H1 (cell line): ENCODE data around the gene MRPS14. TPM values are rescaled to one million over a fixed set of nuclear protein-coding genes. Genes with fewer than 3 reads are reported as not detected.

Source experiments
- CTCF ChIA-PET: fragments of 300-600 bp; sonication (Branson Sonifier 250); formaldehyde crosslinking; loops from one replicate; lab custom pipeline; 2021; ENCODE audit not compliant: partially characterized antibody; lab: Charles Lee
- POLR2A ChIA-PET: fragments of 300-600 bp; sonication (Branson Sonifier 250); formaldehyde crosslinking; loops from one replicate; lab custom pipeline; 2021; ENCODE audit warnings: inconsistent platforms; ENCODE audit not compliant: partially characterized antibody; lab: Charles Lee
- DNase-seq, 2 experiments: peaks; one replicate each; pipeline versions ENCODE4 v3.0.0 to v3.0.0-alpha.2; 2010 to 2022; ENCODE audit warnings: low spot score in 2 of 2, low read depth in 1 of 2, mixed read lengths in 1 of 2
- FAIRE-seq: peaks from 2 replicates; lab custom pipeline; 2011; peaks lifted over from hg19 to GRCh38; lab: Jason Lieb, UNC
- H2AFZ ChIP-seq: 2 replicates; pipeline ENCODE4 v1.8.1; 2012; ENCODE audit warnings: low read length, inconsistent platforms
- H2AK5ac ChIP-seq: 2 replicates; pipeline ENCODE4 v1.6.1; 2013; ENCODE audit warnings: low read depth, low read length
- H2BK120ac ChIP-seq: replicated peaks from 2 replicates; pipeline ENCODE3; 2013; ENCODE audit warnings: low read depth, low read length, inconsistent platforms
- H2BK12ac ChIP-seq: 2 replicates; pipeline ENCODE4 v1.6.1; 2013; ENCODE audit warnings: low read depth, low read length
- H2BK15ac ChIP-seq: 2 replicates; pipeline ENCODE4 v1.6.1; 2013; ENCODE audit warnings: low read length
- H2BK20ac ChIP-seq: 2 replicates; pipeline ENCODE4 v1.6.1; 2013; ENCODE audit warnings: low read length
- H2BK5ac ChIP-seq: 2 replicates; pipeline ENCODE4 v1.6.1; 2013; ENCODE audit warnings: low read depth, low read length
- H3K14ac ChIP-seq: 2 replicates; pipeline ENCODE4 v1.6.1; 2013; ENCODE audit warnings: inconsistent platforms; ENCODE audit not compliant: insufficient read length
- H3K18ac ChIP-seq: 2 replicates; pipeline ENCODE4 v1.6.1; 2013; ENCODE audit warnings: low read length; ENCODE audit errors: extremely low read depth
- H3K23ac ChIP-seq: 2 replicates; pipeline ENCODE4 v1.6.1; 2013; ENCODE audit warnings: inconsistent platforms; ENCODE audit not compliant: insufficient read length
- H3K23me2 ChIP-seq: 2 replicates; pipeline ENCODE4 v1.6.1; 2013; ENCODE audit warnings: low read depth, low read length
- H3K27ac ChIP-seq: 2 replicates; pipeline ENCODE4 v1.6.1; 2011; ENCODE audit warnings: low read depth, low read length, inconsistent platforms
- H3K27me3 ChIP-seq, 4 experiments: replicated peaks in 1 of 4; 1 replicate in 1 of 4; 2 replicates in 3 of 4; pipeline versions ENCODE4 v1.6.1 to v1.8.1; 2011 to 2013; ENCODE audit warnings: low read length in 3 of 4, mild to moderate bottlenecking in 3 of 4, inconsistent platforms in 2 of 4, mixed read lengths in 2 of 4, moderate library complexity in 1 of 4; ENCODE audit not compliant: control insufficient read depth in 3 of 4, insufficient read depth in 3 of 4; ENCODE audit errors: extremely low read depth in 1 of 4
- H3K36me3 ChIP-seq, 4 experiments: 2 replicates each; pipeline versions ENCODE4 v1.6.1 to v1.8.1; 2011 to 2013; ENCODE audit warnings: mild to moderate bottlenecking in 4 of 4, low read length in 3 of 4, moderate library complexity in 2 of 4, control low read depth in 1 of 4, inconsistent platforms in 1 of 4; ENCODE audit not compliant: insufficient read depth in 4 of 4, control insufficient read depth in 2 of 4
- H3K4ac ChIP-seq: replicated peaks from 2 replicates; pipeline ENCODE3; 2013; ENCODE audit warnings: low read length, low read depth, mixed read lengths, inconsistent platforms; ENCODE audit not compliant: insufficient read length
- H3K4me1 ChIP-seq, 4 experiments: replicated peaks in 1 of 4; 1 replicate in 1 of 4; 2 replicates in 3 of 4; pipeline versions ENCODE4 v1.6.1 to v1.8.1; 2011 to 2013; ENCODE audit warnings: low read length in 3 of 4, inconsistent platforms in 2 of 4, mixed read lengths in 1 of 4; ENCODE audit not compliant: insufficient read depth in 4 of 4, control insufficient read depth in 3 of 4
- H3K4me2 ChIP-seq, 2 experiments: 2 replicates each; pipeline versions ENCODE4 v1.6.1 to v1.8.1; 2011 to 2013; ENCODE audit warnings: low read depth in 2 of 2, low read length in 2 of 2, control low read depth in 1 of 2, inconsistent platforms in 1 of 2, mild to moderate bottlenecking in 1 of 2; ENCODE audit not compliant: insufficient read depth in 1 of 2
- H3K4me3 ChIP-seq, 4 experiments: fragments of 200-600, 300-600 bp in 1 of 4; sonication (generic), shearing (Covaris generic), sonication (Bioruptor Twin) in 1 of 4; 2 replicates each; pipeline versions ENCODE4 v1.5.1 to v1.8.1; 2011 to 2016; ENCODE audit warnings: low read length in 4 of 4, low read depth in 3 of 4, control low read depth in 2 of 4, inconsistent platforms in 2 of 4, mild to moderate bottlenecking in 2 of 4, mixed read lengths in 1 of 4, moderate library complexity in 1 of 4; ENCODE audit not compliant: insufficient read depth in 2 of 4; ENCODE audit errors: extremely low read depth in 1 of 4
- H3K56ac ChIP-seq: replicated peaks from 2 replicates; pipeline ENCODE3; 2013; ENCODE audit warnings: low read depth, mild to moderate bottlenecking, mixed read lengths, low read length, inconsistent platforms; ENCODE audit not compliant: insufficient read length
- H3K79me1 ChIP-seq: 2 replicates; pipeline ENCODE4 v1.6.1; 2013; ENCODE audit warnings: low read depth, low read length, control low read depth
- H3K79me2 ChIP-seq, 2 experiments: 2 replicates each; pipeline versions ENCODE4 v1.6.1 to v1.8.1; 2012 to 2013; ENCODE audit warnings: low read length in 2 of 2, mild to moderate bottlenecking in 2 of 2, inconsistent platforms in 1 of 2; ENCODE audit not compliant: insufficient read depth in 2 of 2, control insufficient read depth in 1 of 2
- H3K9ac ChIP-seq, 4 experiments: replicated peaks in 1 of 4; 1 replicate in 1 of 4; 2 replicates in 3 of 4; pipeline versions ENCODE4 v1.6.1 to v1.8.1; 2011 to 2013; ENCODE audit warnings: low read depth in 3 of 4, low read length in 3 of 4, control low read depth in 2 of 4, mild to moderate bottlenecking in 2 of 4, moderate library complexity in 2 of 4, inconsistent platforms in 1 of 4; ENCODE audit errors: extremely low read depth in 1 of 4
- H3K9me3 ChIP-seq, 2 experiments: 2 replicates each; pipeline versions ENCODE4 v1.6.1 to v1.8.1; 2012 to 2013; ENCODE audit warnings: mild to moderate bottlenecking in 2 of 2, moderate library complexity in 2 of 2, control low read depth in 1 of 2, inconsistent platforms in 1 of 2, low read depth in 1 of 2, low read length in 1 of 2, mixed read lengths in 1 of 2; ENCODE audit not compliant: insufficient read depth in 2 of 2
- H4K20me1 ChIP-seq, 2 experiments: replicated peaks in 1 of 2; 2 replicates each; pipeline versions ENCODE3 to v1.8.1; 2011 to 2013; ENCODE audit warnings: inconsistent platforms in 2 of 2, low read length in 2 of 2, mild to moderate bottlenecking in 1 of 2; ENCODE audit not compliant: insufficient read depth in 2 of 2, control insufficient read depth in 1 of 2
- H4K5ac ChIP-seq: 2 replicates; pipeline ENCODE4 v1.6.1; 2013; ENCODE audit warnings: low read length, low read depth, mixed read lengths, inconsistent platforms; ENCODE audit not compliant: insufficient read length
- H4K8ac ChIP-seq: 2 replicates; pipeline ENCODE4 v1.8.0; 2013; ENCODE audit warnings: mild to moderate bottlenecking, moderate library complexity, low read length, inconsistent platforms; ENCODE audit not compliant: insufficient read depth; ENCODE audit errors: extremely low read depth
- H4K91ac ChIP-seq: replicated peaks from 2 replicates; pipeline ENCODE3; 2013; ENCODE audit warnings: low read length, mixed read lengths, inconsistent platforms; ENCODE audit not compliant: insufficient read length
- BRCA1 ChIP-seq: IDR thresholded peaks from 2 replicates; pipeline ENCODE4 v1.6.1; 2012; ENCODE audit warnings: low read depth, low read length, improper control_type of control experiment
- CTBP2 ChIP-seq: IDR thresholded peaks from 2 replicates; pipeline ENCODE4 v1.7.0; 2011; ENCODE audit warnings: borderline replicate concordance, mild to moderate bottlenecking, moderate library complexity, mixed read lengths, low read length; ENCODE audit not compliant: insufficient read depth, insufficient read length
- HDAC2 ChIP-seq, 2 experiments: fragments of 300-600 bp in 1 of 2; sonication (generic) in 1 of 2; IDR thresholded peaks; 2 replicates each; pipeline ENCODE4 v1.6.1; 2011 to 2012; ENCODE audit warnings: low read depth in 2 of 2, low read length in 2 of 2, mild to moderate bottlenecking in 2 of 2, moderate library complexity in 2 of 2, borderline replicate concordance in 1 of 2, inconsistent platforms in 1 of 2
- RNF2 ChIP-seq: fragments of 200-900, 300-1000 bp; sonication (generic); IDR thresholded peaks from 2 replicates; pipeline ENCODE4 v1.7.1; 2016; ENCODE audit warnings: borderline replicate concordance, low read depth, mild to moderate bottlenecking, antibody characterized with exemption, low read length; ENCODE audit not compliant: poor library complexity, severe bottlenecking; ENCODE audit errors: missing control alignments
- SAP30 ChIP-seq: fragments of 300-600 bp; sonication (generic); IDR thresholded peaks from 2 replicates; pipeline ENCODE4 v1.7.1; 2012; ENCODE audit warnings: low read length, moderate library complexity, mild to moderate bottlenecking, inconsistent platforms; ENCODE audit not compliant: insufficient read depth, insufficient replicate concordance
- SIX5 ChIP-seq: IDR thresholded peaks from 2 replicates; pipeline ENCODE4 v1.6.1; 2011; ENCODE audit warnings: mild to moderate bottlenecking, low read depth, low read length
- TBP ChIP-seq: IDR thresholded peaks from 2 replicates; pipeline ENCODE4 v1.6.1; 2011; ENCODE audit warnings: low read depth, low read length, improper control_type of control experiment
- WGBS, 2 experiments: shearing (Covaris generic) in 1 of 2; methylation state at CpG; one replicate each; pipeline versions ENCODE4 v1.1.6 to v1.1.7; 2013 to 2015; ENCODE audit warnings: low lambda C conversion rate in 2 of 2, mixed read lengths in 2 of 2, inconsistent platforms in 1 of 2, low coverage in 1 of 2, missing lambda C conversion rate in 1 of 2; ENCODE audit not compliant: insufficient replicate concordance in 2 of 2, insufficient coverage in 1 of 2, insufficient read length in 1 of 2; ENCODE audit errors: extremely low coverage in 1 of 2, missing lambda C conversion rate in 1 of 2; 5-methylcytosine and 5-hydroxymethylcytosine counted together
- polyA plus RNA-seq, 7 experiments: library from polyadenylated mRNA; depleted of rRNA in 3 of 7; stranded (reverse) in 5 of 7; unstranded in 2 of 7; fragments of >200 nt in 5 of 7; fragments of 200-250 nt in 2 of 7; gene quantifications; 1 replicate in 5 of 7; 2 replicates in 1 of 7; 4 replicates in 1 of 7; pipeline versions ENCODE4 v1.2.1 to v1.2.3, GENCODE V29; 2011 to 2013; ENCODE audit warnings: missing spikeins in 2 of 7, mixed read lengths in 2 of 7
- total RNA-seq: library from RNA; stranded (reverse); fragmentation: NEBNext Ultra II Directional; extraction: Animal tissue kit (Norgen Biotek cat#: 25700); gene quantifications from 2 replicates; pipeline ENCODE4 v1.2.1, GENCODE V29; 2021

Gene MRPS14
- total and polyA plus RNA-seq, 2 of the 8 experiments (the other 6 are each of a cell fraction or from before 2014, with no cell fraction given) = 27.5 to 38.7 TPM

GRCh38 chr1:175009532-175009931 is 13.7 kb downstream of the MRPS14 start:
- DNase-seq (no peak), FAIRE-seq (no peak)
- no peak overlapping the region for H3K56ac ChIP-seq
- no peak overlapping the region for H4K8ac ChIP-seq
- peaks cover 7 to 10% of the 10 kb centered on the region in 2 experiments for H4K20me1 ChIP-seq
- no peak overlapping the region for H2BK5ac ChIP-seq
- H4K91ac ChIP-seq = no peak overlapping the region
- no peak overlapping the region for H3K23ac ChIP-seq
- H3K79me1 ChIP-seq = 0 out of 2 replicates have a peak, but pooled peaks cover 2% of the 10 kb centered on the region
- no peaks in the 10 kb centered on the region for H3K9me3 ChIP-seq
- H3K4me3 ChIP-seq = no peak overlapping the region
- no peak overlapping the region for H2BK15ac ChIP-seq
- no peak overlapping the region for H3K27ac ChIP-seq
- ChIA-PET CTCF (no interaction called here), POLR2A (interaction anchor here (7.5 kb wide), 1 partner anchor 11 kb away, joined by 49 read pairs; the partner anchor contains the start of gene CACYBP)
- H3K79me2 ChIP-seq = peaks cover 8 to 37% of the 10 kb centered on the region in 2 experiments; a peak in 2 of 4 replicates
- TF ChIP-seq HDAC2 (IDR thresholded peaks at IDR 0.05; ENCODE audit: borderline replicate concordance in 1 of 2, low read depth in 2 of 2, low read length in 2 of 2) (no peak), BRCA1 (no peak), SIX5 (no peak), CTBP2 (no peak), SAP30 (no peak), RNF2 (no peak), TBP (no peak)
- no peak overlapping the region for H3K4me2 ChIP-seq
- H3K4me1 ChIP-seq = no peaks in the 10 kb centered on the region
- no peak overlapping the region for H2BK120ac ChIP-seq
- H3K23me2 ChIP-seq = no peaks in the 10 kb centered on the region
- H2AFZ ChIP-seq = no peak overlapping the region
- H3K4ac ChIP-seq = no peak overlapping the region
- H3K18ac ChIP-seq = no peak overlapping the region
- no peak overlapping the region for H4K5ac ChIP-seq
- H2AK5ac ChIP-seq = no peak overlapping the region
- H2BK12ac ChIP-seq = no peak overlapping the region
- H3K36me3 ChIP-seq = peaks cover 26 to 92% (median 70%) of the 10 kb centered on the region in 4 experiments
- no peaks in the 10 kb centered on the region for H3K27me3 ChIP-seq
- no peak overlapping the region for H2BK20ac ChIP-seq
- 96% methylated on average over 10 of the region's 10 CpGs; no CpG with 5 or more reads in 1 of the 2 experiments for WGBS, 2 experiments
- no peak overlapping the region for H3K9ac ChIP-seq
- H3K14ac ChIP-seq = no peak overlapping the region
